NB4 (cell line): ENCODE data around the gene KLK14.

Experiments
- DNase-seq: peaks from one replicate; pipeline ENCODE4 v3.0.0; 2010; ENCODE audit warnings: low read depth
- H3K4me3 ChIP-seq: one replicate; pipeline ENCODE4 v1.5.1; 2011; ENCODE audit warnings: mild to moderate bottlenecking, low read depth, low read length, moderate library complexity
- CTCF ChIP-seq: IDR thresholded peaks from one replicate; pipeline ENCODE4 v1.5.1; 2012; ENCODE audit warnings: low read depth, low read length
- MYC ChIP-seq: IDR thresholded peaks from 2 replicates; pipeline ENCODE4 v1.6.1; 2011; ENCODE audit warnings: low read depth, low read length
- POLR2A ChIP-seq: IDR thresholded peaks from 2 replicates; pipeline ENCODE4 v1.6.1; 2011; ENCODE audit warnings: mild to moderate bottlenecking; ENCODE audit not compliant: insufficient read length; ENCODE audit errors: extremely low read depth
- TF ChIP-seq, protein P1 (sequence below): IDR thresholded peaks from 2 replicates; pipeline ENCODE4 v1.6.1; 2011; ENCODE audit warnings: low read depth, low read length

Gene KLK14

DNA sequence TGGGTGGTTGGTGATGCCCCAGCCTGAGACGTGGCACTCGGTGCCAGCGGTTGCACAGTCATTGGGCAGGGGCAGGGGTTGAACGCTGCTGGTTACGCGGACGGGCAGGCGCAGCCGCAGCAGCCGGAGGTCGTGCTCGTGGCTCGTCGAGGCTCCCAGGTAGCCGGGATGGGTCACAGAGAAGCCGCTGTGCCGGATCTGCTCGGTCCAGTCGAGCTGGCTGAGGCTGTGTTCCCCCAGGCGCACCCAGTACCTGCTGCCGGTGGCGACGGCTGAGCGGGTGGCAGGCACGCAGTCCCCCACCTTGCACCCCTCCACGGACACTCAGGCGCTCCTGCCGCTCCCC is 50.8 kb downstream of the KLK14 start:
- no peak overlapping the region for H3K4me3 ChIP-seq
- DNase-seq, result no peak
- TF ChIP-seq MYC (no peak), POLR2A (no peak), CTCF (no peak)
- TF ChIP-seq, protein P1, sequence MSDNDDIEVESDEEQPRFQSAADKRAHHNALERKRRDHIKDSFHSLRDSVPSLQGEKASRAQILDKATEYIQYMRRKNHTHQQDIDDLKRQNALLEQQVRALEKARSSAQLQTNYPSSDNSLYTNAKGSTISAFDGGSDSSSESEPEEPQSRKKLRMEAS, result no peak

DNA sequence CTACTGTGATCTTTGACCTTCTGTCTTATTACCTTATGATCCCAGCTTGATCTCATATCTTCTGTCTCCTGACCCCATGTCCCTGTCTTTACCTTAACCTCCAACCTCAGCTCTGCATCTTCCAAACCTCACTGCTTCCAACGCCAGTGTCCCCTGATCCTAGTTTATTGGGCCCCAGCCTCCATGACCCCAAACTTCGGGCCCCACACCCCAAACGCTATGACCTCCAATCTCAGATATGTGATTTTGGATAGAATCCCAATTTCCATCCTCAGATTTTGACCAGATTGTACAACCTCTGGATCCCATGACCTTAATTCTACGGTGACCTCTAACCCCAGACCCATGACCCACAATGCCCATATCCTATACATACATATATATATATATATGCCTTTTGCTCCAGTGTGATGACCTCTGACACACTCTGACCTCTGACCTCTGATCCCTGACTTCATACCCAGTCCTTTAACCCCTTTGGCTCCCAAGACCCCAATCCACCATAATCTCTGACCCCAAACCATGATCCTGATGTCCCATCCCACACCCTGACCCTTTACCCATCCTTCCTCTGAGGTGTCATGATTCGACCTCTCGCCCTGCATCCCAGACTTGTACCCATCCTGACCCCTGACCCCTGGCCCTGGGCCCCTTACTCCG is 51.3 kb downstream of the KLK14 start:
- DNase-seq, result no peak
- TF ChIP-seq CTCF (no peak), POLR2A (no peak), MYC (no peak)
- TF ChIP-seq, protein P1, result no peak
- no peak overlapping the region for H3K4me3 ChIP-seq

DNA sequence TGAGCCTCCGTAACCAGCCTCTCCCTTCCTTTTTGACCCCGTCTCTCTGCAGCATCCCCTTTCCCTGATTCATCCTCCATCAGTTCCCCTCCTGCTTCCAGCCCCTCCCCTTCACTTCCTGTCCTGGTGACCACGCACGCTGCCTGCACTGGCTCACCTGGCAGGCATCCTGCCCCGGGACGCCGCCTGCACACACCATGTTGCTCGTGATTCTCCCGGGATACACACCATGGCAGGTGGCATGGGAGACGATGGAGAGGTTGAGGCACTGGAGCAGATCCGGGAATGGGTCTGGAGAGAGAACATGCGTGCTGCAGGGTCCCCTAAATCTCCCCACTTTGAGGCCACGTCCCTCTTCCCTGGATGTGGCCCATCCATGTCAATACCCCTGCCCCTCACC is 52.1 kb downstream of the KLK14 start:
- H3K4me3 ChIP-seq, result no peak overlapping the region
- TF ChIP-seq MYC (no peak), POLR2A (no peak), CTCF (no peak)
- TF ChIP-seq, protein P1, result no peak
- no peak for DNase-seq

DNA sequence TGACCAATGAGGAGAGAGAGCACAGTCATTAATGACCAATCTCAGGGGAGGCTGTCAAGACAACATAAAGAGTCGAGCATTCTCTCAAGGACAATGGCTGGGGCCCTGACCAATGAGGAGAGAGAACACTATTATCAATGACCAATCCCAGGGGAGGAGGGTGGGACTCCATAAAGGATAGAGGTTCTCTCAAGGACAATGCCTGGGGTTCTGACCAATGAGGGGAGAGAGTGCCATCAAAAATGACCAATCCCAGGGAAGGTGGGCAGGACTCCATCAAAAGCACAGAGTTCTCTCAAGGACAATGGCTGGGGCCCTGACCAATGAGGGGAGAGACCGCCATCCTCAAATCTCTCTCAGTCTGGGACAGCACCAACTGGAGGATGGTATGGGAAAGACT is 53.0 kb downstream of the KLK14 start:
- TF ChIP-seq, protein P1, result no peak
- TF ChIP-seq CTCF (no peak), MYC (no peak), POLR2A (no peak)
- H3K4me3 ChIP-seq, result no peak overlapping the region
- peak; percentile 25 for DNase-seq
